Neural cell (in vitro differentiated cells): ENCODE data around the gene SCG5.

Experiments used
- CTCF ChIP-seq: fragments of 450-650 bp; IDR thresholded peaks from 2 replicates; pipeline ENCODE4 v1.5.1; 2014; ENCODE audit warnings: antibody characterized with exemption, mild to moderate bottlenecking, moderate library complexity; ENCODE audit not compliant: poor library complexity, severe bottlenecking
- EP300 ChIP-seq: fragments of 450-650 bp; conservative IDR thresholded peaks from 2 replicates; pipeline ENCODE4 v1.6.1; 2014; ENCODE audit warnings: antibody characterized with exemption, mild to moderate bottlenecking, moderate library complexity; ENCODE audit not compliant: poor library complexity, severe bottlenecking
- REST ChIP-seq: IDR thresholded peaks from 2 replicates; pipeline ENCODE4 v1.6.1; 2012; ENCODE audit warnings: borderline replicate concordance

- no peak for TF ChIP-seq CTCF
- no peak for TF ChIP-seq REST
- no peak for TF ChIP-seq EP300
These were observed 3.8 kb upstream of the SCG5 start for GRCh38 chr15:32637704-32638103.
